ENCODE measurements around the gene AGO3.
"Not testable (repeated sequence)": the region's sequence is repeated elsewhere in the genome, so short reads cannot be mapped to it uniquely, and the experiment has no call there.

GRCh38 chr1:35888981-35889380 is 41.9 kb upstream of the AGO3 start:
- TF ChIP-seq FOXM1 (IDR thresholded peaks at IDR 0.05; ENCODE audit: borderline replicate concordance); PKNOX1 (IDR thresholded peaks at IDR 0.05); L3MBTL2 (conservative IDR thresholded peaks at IDR 0.05): not testable (repeated sequence)
